Panc1 (cell line): ENCODE measurements around the gene KMT2D. TPM values are rescaled to one million over a fixed set of nuclear protein-coding genes. Genes with fewer than 3 reads are reported as not detected.

ENCODE experiments used
- ATAC-seq: fragments of 200-7000 bp; cut with Tn5 transposase; 2 replicates; pipeline ENCODE4 v1.9.1; 2020; ENCODE audit warnings: mild to moderate bottlenecking, moderate library complexity
- BruUV-seq: library from RNA; stranded (reverse); fragments of 400-500 nt; replicated peaks from 2 replicates; lab custom pipeline; 2021; lab: Mats Ljungman, UMichigan
- CTCF ChIA-PET: fragments of 300-600 bp; sonication (Branson Sonifier 250); formaldehyde crosslinking; loops from one replicate; lab custom pipeline; 2022; ENCODE audit warnings: antibody characterized with exemption; lab: Charles Lee
- POLR2A ChIA-PET: fragments of 300-600 bp; sonication (Branson Sonifier 250); formaldehyde crosslinking; loops from one replicate; lab custom pipeline; 2022; ENCODE audit warnings: antibody characterized with exemption; lab: Charles Lee
- DNase-seq: peaks from one replicate; pipeline ENCODE4 v3.0.0-alpha.2; 2010; ENCODE audit warnings: low read depth, low spot score
- H3K27ac ChIP-seq: 2 replicates; pipeline ENCODE4 v1.5.1; 2011; ENCODE audit warnings: mild to moderate bottlenecking, low read length, inconsistent platforms
- H3K27me3 ChIP-seq: fragments of 200-500 bp; sonication (Bioruptor generic); 2 replicates; pipeline ENCODE4 v1.6.0; 2014; ENCODE audit warnings: low read length, inconsistent platforms; ENCODE audit not compliant: control insufficient read depth, insufficient read depth
- H3K36me3 ChIP-seq: fragments of 200-500 bp; sonication (Bioruptor generic); 2 replicates; pipeline ENCODE4 v1.5.1; 2014; ENCODE audit warnings: inconsistent platforms, mild to moderate bottlenecking, low read length, moderate library complexity; ENCODE audit not compliant: control insufficient read depth, insufficient read depth
- H3K4me1 ChIP-seq: 2 replicates; pipeline ENCODE4 v1.5.1; 2011; ENCODE audit warnings: inconsistent platforms, mild to moderate bottlenecking, low read length, moderate library complexity; ENCODE audit not compliant: control insufficient read depth, insufficient read depth
- H3K4me3 ChIP-seq, 2 experiments: 2 replicates each; pipeline ENCODE4 v1.5.1; 2011 to 2012; ENCODE audit warnings: low read depth in 2 of 2, low read length in 2 of 2, mild to moderate bottlenecking in 2 of 2, inconsistent platforms in 1 of 2, moderate library complexity in 1 of 2
- H3K9me3 ChIP-seq: fragments of 200-500 bp; sonication (Bioruptor generic); 2 replicates; pipeline ENCODE4 v1.5.1; 2014; ENCODE audit warnings: low read depth, mild to moderate bottlenecking, inconsistent platforms, low read length, moderate library complexity; ENCODE audit not compliant: control insufficient read depth, insufficient read depth
- POLR2AphosphoS5 ChIP-seq: IDR thresholded peaks from 2 replicates; pipeline ENCODE4 v1.6.1; 2012; ENCODE audit warnings: mild to moderate bottlenecking, low read depth, low read length, moderate library complexity
- SIN3A ChIP-seq: IDR thresholded peaks from 2 replicates; pipeline ENCODE4 v1.6.1; 2012; ENCODE audit warnings: low read depth, mild to moderate bottlenecking, low read length, moderate library complexity, borderline replicate concordance; ENCODE audit not compliant: insufficient read depth
- TCF7L2 ChIP-seq: IDR thresholded peaks from 2 replicates; pipeline ENCODE4 v1.6.1; 2011; ENCODE audit warnings: mild to moderate bottlenecking, low read depth, low read length, inconsistent platforms
- in situ Hi-C: cut with HindIII; loops from 2 replicates; pipeline ENCODE4 v1.10.0; 2016; ENCODE audit warnings: low sequenced_read_pairs, low pct_unique_long_range_greater_than_20kb
- intact Hi-C: fragments of 100-400 bp; cut with micrococcal nuclease; formaldehyde crosslinking; loops from one replicate; pipeline ENCODE4 v1.10.0; 2022; ENCODE audit not compliant: unreplicated experiment
- total RNA-seq: library from RNA; stranded (reverse); gene quantifications from one replicate; pipeline ENCODE4 v1.2.1, GENCODE V29; 2021; ENCODE audit not compliant: unreplicated experiment
- TF ChIP-seq, protein P1 (sequence below): fragments of 450-650 bp; IDR thresholded peaks from 2 replicates; pipeline ENCODE4 v1.5.1; 2017; ENCODE audit warnings: mild to moderate bottlenecking
- TF ChIP-seq, protein P2 (sequence below), 2 experiments: IDR thresholded peaks; 2 replicates each; pipeline ENCODE4 v1.6.1; 2011 to 2012; ENCODE audit warnings: low read depth in 2 of 2, control low read depth in 1 of 2, low read length in 1 of 2, mild to moderate bottlenecking in 1 of 2, moderate library complexity in 1 of 2; ENCODE audit not compliant: insufficient read depth in 1 of 2

Gene KMT2D
- total RNA-seq, 1 experiment from 2014 or later: 64.7 TPM

DNA sequence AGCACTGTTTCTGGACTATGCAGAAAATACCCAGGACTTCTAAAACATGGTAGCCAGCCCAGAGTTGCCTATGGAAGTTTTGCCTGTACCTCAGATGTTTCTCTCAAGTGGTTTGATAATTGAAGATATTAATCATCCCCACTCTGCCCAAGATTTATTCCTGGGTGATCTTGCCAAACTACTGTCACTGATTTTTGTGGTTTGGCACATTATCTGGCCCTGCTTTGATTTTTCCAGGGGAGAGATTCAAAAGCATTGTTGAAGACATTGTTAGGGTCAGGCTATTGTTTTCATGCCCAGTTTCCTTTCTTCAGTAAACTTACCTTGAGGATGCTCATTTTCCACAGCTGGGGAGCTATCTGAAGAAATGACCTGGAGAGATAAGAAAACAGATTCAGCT is 47.9 kb downstream of the KMT2D start:
- intact Hi-C loops (no loop called here), in situ Hi-C loops (no loop called here)
- Histone ChIP-seq H3K9me3 (no peaks in the 10 kb centered on the region), H3K27me3 (no peaks in the 10 kb centered on the region), H3K36me3 (peaks cover 5% of the 10 kb centered on the region; the same call in 1 of the 2 replicates), H3K4me1 (peaks cover 2% of the 10 kb centered on the region), H3K27ac (no peak overlapping the region), H3K4me3 (no peak overlapping the region)
- no peak for TF ChIP-seq SIN3A
- TF ChIP-seq, protein P1, sequence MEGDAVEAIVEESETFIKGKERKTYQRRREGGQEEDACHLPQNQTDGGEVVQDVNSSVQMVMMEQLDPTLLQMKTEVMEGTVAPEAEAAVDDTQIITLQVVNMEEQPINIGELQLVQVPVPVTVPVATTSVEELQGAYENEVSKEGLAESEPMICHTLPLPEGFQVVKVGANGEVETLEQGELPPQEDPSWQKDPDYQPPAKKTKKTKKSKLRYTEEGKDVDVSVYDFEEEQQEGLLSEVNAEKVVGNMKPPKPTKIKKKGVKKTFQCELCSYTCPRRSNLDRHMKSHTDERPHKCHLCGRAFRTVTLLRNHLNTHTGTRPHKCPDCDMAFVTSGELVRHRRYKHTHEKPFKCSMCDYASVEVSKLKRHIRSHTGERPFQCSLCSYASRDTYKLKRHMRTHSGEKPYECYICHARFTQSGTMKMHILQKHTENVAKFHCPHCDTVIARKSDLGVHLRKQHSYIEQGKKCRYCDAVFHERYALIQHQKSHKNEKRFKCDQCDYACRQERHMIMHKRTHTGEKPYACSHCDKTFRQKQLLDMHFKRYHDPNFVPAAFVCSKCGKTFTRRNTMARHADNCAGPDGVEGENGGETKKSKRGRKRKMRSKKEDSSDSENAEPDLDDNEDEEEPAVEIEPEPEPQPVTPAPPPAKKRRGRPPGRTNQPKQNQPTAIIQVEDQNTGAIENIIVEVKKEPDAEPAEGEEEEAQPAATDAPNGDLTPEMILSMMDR: no peak
- no peak for TF ChIP-seq TCF7L2
- TF ChIP-seq, protein P2, sequence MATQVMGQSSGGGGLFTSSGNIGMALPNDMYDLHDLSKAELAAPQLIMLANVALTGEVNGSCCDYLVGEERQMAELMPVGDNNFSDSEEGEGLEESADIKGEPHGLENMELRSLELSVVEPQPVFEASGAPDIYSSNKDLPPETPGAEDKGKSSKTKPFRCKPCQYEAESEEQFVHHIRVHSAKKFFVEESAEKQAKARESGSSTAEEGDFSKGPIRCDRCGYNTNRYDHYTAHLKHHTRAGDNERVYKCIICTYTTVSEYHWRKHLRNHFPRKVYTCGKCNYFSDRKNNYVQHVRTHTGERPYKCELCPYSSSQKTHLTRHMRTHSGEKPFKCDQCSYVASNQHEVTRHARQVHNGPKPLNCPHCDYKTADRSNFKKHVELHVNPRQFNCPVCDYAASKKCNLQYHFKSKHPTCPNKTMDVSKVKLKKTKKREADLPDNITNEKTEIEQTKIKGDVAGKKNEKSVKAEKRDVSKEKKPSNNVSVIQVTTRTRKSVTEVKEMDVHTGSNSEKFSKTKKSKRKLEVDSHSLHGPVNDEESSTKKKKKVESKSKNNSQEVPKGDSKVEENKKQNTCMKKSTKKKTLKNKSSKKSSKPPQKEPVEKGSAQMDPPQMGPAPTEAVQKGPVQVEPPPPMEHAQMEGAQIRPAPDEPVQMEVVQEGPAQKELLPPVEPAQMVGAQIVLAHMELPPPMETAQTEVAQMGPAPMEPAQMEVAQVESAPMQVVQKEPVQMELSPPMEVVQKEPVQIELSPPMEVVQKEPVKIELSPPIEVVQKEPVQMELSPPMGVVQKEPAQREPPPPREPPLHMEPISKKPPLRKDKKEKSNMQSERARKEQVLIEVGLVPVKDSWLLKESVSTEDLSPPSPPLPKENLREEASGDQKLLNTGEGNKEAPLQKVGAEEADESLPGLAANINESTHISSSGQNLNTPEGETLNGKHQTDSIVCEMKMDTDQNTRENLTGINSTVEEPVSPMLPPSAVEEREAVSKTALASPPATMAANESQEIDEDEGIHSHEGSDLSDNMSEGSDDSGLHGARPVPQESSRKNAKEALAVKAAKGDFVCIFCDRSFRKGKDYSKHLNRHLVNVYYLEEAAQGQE (IDR thresholded peaks at IDR 0.05; ENCODE audit: insufficient read depth in 1 of 2, low read depth in 2 of 2, low read length in 1 of 2): no peak
- no peak for TF ChIP-seq POLR2AphosphoS5
- no TSS peak for BruUV-seq
- ATAC-seq (no peak), DNase-seq (no peak)
- POLR2A ChIA-PET: interaction anchor here (0.7 kb wide), 1 partner anchor 43 kb away, joined by 10 read pairs; no protein-coding TSS in a partner anchor
- CTCF ChIA-PET: no interaction called here

Other genes starting within 250 kb of the KMT2D start
- gene CACNB3, start 242.3 kb downstream of the KMT2D start, total RNA-seq: 40.5 TPM
- gene DDX23, start 208.6 kb downstream of the KMT2D start, total RNA-seq: 130 TPM
- gene RND1, start 194.9 kb downstream of the KMT2D start, total RNA-seq: 0.44 TPM
- gene FKBP11, start 135.3 kb downstream of the KMT2D start, total RNA-seq: 21.1 TPM
- 224 TPM for gene ARF3, start 103.3 kb downstream of the KMT2D start, total RNA-seq
- 2.3 TPM for gene WNT10B, start 89.1 kb downstream of the KMT2D start, total RNA-seq
- not detected for gene WNT1, start 82.5 kb downstream of the KMT2D start, total RNA-seq
- gene DDN, start 61.4 kb downstream of the KMT2D start, total RNA-seq: 0.51 TPM
- gene PRKAG1, start 42.0 kb downstream of the KMT2D start, total RNA-seq: 57.3 TPM
- gene RHEBL1, start 9.2 kb upstream of the KMT2D start, total RNA-seq: 4.7 TPM
- gene DHH, start 34.0 kb upstream of the KMT2D start, total RNA-seq: 1.9 TPM
- gene LMBR1L, start 50.1 kb upstream of the KMT2D start, total RNA-seq: 34.4 TPM
- gene TUBA1B, start 70.6 kb upstream of the KMT2D start, total RNA-seq: 1,275 TPM
- gene TUBA1A, start 128.3 kb upstream of the KMT2D start, total RNA-seq: 133 TPM
- gene TUBA1C, start 204.3 kb upstream of the KMT2D start, total RNA-seq: 524 TPM
- 0.39 TPM for gene PRPH, start 234.4 kb upstream of the KMT2D start, total RNA-seq